GM23338 (cell line): ENCODE results near the gene PSMD13. TPM values are rescaled to one million over a fixed set of nuclear protein-coding genes. Genes with fewer than 3 reads are reported as not detected.
"Not testable (repeated sequence)": the region's sequence is repeated elsewhere in the genome, so short reads cannot be mapped to it uniquely, and the experiment has no call there.

Source experiments
- ATAC-seq: fragments of 200-7000 bp; cut with Tn5 transposase; 3 replicates; pipeline ENCODE4 v1.9.1; 2020
- DNase-seq: peaks from one replicate; pipeline ENCODE4 v3.0.0-alpha.2; 2015; ENCODE audit warnings: low spot score
- H2AFZ ChIP-seq: fragments of 200-600 bp; sonication (generic); 2 replicates; pipeline ENCODE4 v1.8.0; 2016; ENCODE audit warnings: antibody characterized with exemption, mild to moderate bottlenecking, moderate library complexity
- H3F3A ChIP-seq: fragments of 200-600 bp; sonication (generic); replicated peaks from 2 replicates; pipeline ENCODE4 v1.8.0; 2017; ENCODE audit warnings: antibody characterized with exemption, mixed run types, low read depth
- H3K27ac ChIP-seq: fragments of 200-600 bp; sonication (generic); 2 replicates; pipeline ENCODE4 v1.6.1; 2016; ENCODE audit warnings: low read depth
- H3K27me3 ChIP-seq: fragments of 200-600 bp; sonication (generic); 2 replicates; pipeline ENCODE4 v1.8.0; 2016; ENCODE audit warnings: mild to moderate bottlenecking, mixed run types, moderate library complexity; ENCODE audit not compliant: insufficient read depth
- H3K36me3 ChIP-seq: fragments of 200-600 bp; sonication (generic); 2 replicates; pipeline ENCODE4 v1.8.0; 2016; ENCODE audit warnings: mild to moderate bottlenecking; ENCODE audit not compliant: insufficient read depth
- H3K4me1 ChIP-seq: fragments of 200-600 bp; sonication (generic); 2 replicates; pipeline ENCODE4 v1.8.0; 2016; ENCODE audit warnings: mild to moderate bottlenecking, moderate library complexity; ENCODE audit not compliant: insufficient read depth
- H3K4me2 ChIP-seq: fragments of 200-600 bp; sonication (generic); 2 replicates; pipeline ENCODE4 v1.7.1; 2017; ENCODE audit warnings: mixed run types
- H3K4me3 ChIP-seq: fragments of 200-600 bp; sonication (generic); 2 replicates; pipeline ENCODE4 v1.6.1; 2016; ENCODE audit warnings: mixed run types
- H3K79me2 ChIP-seq: fragments of 200-600 bp; sonication (generic); replicated peaks from 2 replicates; pipeline ENCODE4 v1.8.0; 2017; ENCODE audit warnings: mild to moderate bottlenecking; ENCODE audit not compliant: insufficient read depth
- H3K9me2 ChIP-seq: fragments of 200-600 bp; sonication (generic); 2 replicates; pipeline ENCODE4 v1.8.0; 2017; ENCODE audit not compliant: insufficient read depth
- H4K20me1 ChIP-seq: fragments of 200-600 bp; sonication (generic); replicated peaks from 2 replicates; pipeline ENCODE4 v1.8.0; 2017; ENCODE audit warnings: mild to moderate bottlenecking; ENCODE audit not compliant: insufficient read depth
- H3K27ac Mint-ChIP-seq: 2 replicates; pipeline ENCODE4 v1.8.0; 2020; ENCODE audit warnings: inconsistent platforms, mild to moderate bottlenecking, moderate library complexity, mixed read lengths
- H3K27me3 Mint-ChIP-seq: 3 replicates; pipeline ENCODE4 v1.8.0; 2022; ENCODE audit warnings: low read depth, mild to moderate bottlenecking, moderate library complexity, mixed read lengths, inconsistent platforms; ENCODE audit not compliant: insufficient read depth, poor library complexity
- H3K36me3 Mint-ChIP-seq: 3 replicates; pipeline ENCODE4 v1.8.0; 2021; ENCODE audit warnings: low read depth, mild to moderate bottlenecking, inconsistent platforms, moderate library complexity, mixed read lengths
- H3K4me1 Mint-ChIP-seq: 3 replicates; pipeline ENCODE4 v1.8.0; 2020; ENCODE audit warnings: mild to moderate bottlenecking, inconsistent platforms, mixed read lengths
- H3K4me3 Mint-ChIP-seq: 3 replicates; pipeline ENCODE4 v1.8.0; 2021; ENCODE audit warnings: moderate library complexity, mild to moderate bottlenecking, inconsistent platforms, mixed read lengths
- H3K9me3 Mint-ChIP-seq: 3 replicates; pipeline ENCODE4 v1.8.0; 2020; ENCODE audit warnings: moderate library complexity, mild to moderate bottlenecking, inconsistent platforms, mixed read lengths
- EZH2 ChIP-seq: fragments of 200-600 bp; sonication (generic); IDR thresholded peaks from one replicate; pipeline ENCODE4 v1.8.0; 2017; ENCODE audit warnings: antibody characterized with exemption, mild to moderate bottlenecking, low read depth; ENCODE audit not compliant: unreplicated experiment
- ZNF331 ChIP-seq: fragments of 250-450 bp; sonication (Bioruptor Pico); IDR thresholded peaks from 2 replicates; pipeline ENCODE4 v1.5.0; 2020; ENCODE audit warnings: low read depth, mild to moderate bottlenecking, moderate library complexity
- polyA plus RNA-seq: library from polyadenylated mRNA; unstranded; fragments of >200 nt; fragmentation: Nextera tagmentation; extraction: Ambion mirVana; gene quantifications from 2 replicates; pipeline ENCODE4 v1.2.1, GENCODE V29; 2016
- total RNA-seq: library from RNA; depleted of rRNA; stranded (reverse); fragments of >200 nt; shearing (Covaris generic); gene quantifications from 2 replicates; pipeline ENCODE4 v1.2.3, GENCODE V29; 2014
- TF ChIP-seq, protein P1 (sequence below): fragments of 250-450 bp; sonication (Bioruptor Pico); IDR thresholded peaks from 2 replicates; pipeline ENCODE4 v1.5.0; 2020; ENCODE audit warnings: mild to moderate bottlenecking, moderate library complexity
- TF ChIP-seq, protein P2 (sequence below): IDR thresholded peaks from one replicate; pipeline ENCODE4 v1.6.1; 2018; ENCODE audit warnings: antibody characterized with exemption; ENCODE audit not compliant: unreplicated experiment

Gene PSMD13
- total and polyA plus RNA-seq, 2 experiments from 2014 or later = 111 to 114 TPM

GRCh38 chr11:218815-219593 lies 17.8 kb upstream of the PSMD13 start (continued):
- TF ChIP-seq, protein P1, sequence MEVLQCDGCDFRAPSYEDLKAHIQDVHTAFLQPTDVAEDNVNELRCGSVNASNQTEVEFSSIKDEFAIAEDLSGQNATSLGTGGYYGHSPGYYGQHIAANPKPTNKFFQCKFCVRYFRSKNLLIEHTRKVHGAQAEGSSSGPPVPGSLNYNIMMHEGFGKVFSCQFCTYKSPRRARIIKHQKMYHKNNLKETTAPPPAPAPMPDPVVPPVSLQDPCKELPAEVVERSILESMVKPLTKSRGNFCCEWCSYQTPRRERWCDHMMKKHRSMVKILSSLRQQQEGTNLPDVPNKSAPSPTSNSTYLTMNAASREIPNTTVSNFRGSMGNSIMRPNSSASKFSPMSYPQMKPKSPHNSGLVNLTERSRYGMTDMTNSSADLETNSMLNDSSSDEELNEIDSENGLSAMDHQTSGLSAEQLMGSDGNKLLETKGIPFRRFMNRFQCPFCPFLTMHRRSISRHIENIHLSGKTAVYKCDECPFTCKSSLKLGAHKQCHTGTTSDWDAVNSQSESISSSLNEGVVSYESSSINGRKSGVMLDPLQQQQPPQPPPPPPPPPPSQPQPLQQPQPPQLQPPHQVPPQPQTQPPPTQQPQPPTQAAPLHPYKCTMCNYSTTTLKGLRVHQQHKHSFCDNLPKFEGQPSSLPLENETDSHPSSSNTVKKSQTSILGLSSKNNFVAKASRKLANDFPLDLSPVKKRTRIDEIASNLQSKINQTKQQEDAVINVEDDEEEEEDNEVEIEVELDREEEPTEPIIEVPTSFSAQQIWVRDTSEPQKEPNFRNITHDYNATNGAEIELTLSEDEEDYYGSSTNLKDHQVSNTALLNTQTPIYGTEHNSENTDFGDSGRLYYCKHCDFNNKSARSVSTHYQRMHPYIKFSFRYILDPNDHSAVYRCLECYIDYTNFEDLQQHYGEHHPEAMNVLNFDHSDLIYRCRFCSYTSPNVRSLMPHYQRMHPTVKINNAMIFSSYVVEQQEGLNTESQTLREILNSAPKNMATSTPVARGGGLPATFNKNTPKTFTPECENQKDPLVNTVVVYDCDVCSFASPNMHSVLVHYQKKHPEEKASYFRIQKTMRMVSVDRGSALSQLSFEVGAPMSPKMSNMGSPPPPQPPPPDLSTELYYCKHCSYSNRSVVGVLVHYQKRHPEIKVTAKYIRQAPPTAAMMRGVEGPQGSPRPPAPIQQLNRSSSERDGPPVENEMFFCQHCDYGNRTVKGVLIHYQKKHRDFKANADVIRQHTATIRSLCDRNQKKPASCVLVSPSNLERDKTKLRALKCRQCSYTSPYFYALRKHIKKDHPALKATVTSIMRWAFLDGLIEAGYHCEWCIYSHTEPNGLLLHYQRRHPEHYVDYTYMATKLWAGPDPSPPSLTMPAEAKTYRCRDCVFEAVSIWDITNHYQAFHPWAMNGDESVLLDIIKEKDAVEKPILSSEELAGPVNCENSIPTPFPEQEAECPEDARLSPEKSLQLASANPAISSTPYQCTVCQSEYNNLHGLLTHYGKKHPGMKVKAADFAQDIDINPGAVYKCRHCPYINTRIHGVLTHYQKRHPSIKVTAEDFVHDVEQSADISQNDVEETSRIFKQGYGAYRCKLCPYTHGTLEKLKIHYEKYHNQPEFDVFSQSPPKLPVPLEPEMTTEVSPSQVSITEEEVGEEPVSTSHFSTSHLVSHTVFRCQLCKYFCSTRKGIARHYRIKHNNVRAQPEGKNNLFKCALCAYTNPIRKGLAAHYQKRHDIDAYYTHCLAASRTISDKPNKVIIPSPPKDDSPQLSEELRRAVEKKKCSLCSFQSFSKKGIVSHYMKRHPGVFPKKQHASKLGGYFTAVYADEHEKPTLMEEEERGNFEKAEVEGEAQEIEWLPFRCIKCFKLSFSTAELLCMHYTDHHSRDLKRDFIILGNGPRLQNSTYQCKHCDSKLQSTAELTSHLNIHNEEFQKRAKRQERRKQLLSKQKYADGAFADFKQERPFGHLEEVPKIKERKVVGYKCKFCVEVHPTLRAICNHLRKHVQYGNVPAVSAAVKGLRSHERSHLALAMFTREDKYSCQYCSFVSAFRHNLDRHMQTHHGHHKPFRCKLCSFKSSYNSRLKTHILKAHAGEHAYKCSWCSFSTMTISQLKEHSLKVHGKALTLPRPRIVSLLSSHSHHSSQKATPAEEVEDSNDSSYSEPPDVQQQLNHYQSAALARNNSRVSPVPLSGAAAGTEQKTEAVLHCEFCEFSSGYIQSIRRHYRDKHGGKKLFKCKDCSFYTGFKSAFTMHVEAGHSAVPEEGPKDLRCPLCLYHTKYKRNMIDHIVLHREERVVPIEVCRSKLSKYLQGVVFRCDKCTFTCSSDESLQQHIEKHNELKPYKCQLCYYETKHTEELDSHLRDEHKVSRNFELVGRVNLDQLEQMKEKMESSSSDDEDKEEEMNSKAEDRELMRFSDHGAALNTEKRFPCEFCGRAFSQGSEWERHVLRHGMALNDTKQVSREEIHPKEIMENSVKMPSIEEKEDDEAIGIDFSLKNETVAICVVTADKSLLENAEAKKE = no peak
- TF ChIP-seq EZH2 (no peak), ZNF331 (CRISPR knock-in tag) (no peak)
- TF ChIP-seq, protein P2, sequence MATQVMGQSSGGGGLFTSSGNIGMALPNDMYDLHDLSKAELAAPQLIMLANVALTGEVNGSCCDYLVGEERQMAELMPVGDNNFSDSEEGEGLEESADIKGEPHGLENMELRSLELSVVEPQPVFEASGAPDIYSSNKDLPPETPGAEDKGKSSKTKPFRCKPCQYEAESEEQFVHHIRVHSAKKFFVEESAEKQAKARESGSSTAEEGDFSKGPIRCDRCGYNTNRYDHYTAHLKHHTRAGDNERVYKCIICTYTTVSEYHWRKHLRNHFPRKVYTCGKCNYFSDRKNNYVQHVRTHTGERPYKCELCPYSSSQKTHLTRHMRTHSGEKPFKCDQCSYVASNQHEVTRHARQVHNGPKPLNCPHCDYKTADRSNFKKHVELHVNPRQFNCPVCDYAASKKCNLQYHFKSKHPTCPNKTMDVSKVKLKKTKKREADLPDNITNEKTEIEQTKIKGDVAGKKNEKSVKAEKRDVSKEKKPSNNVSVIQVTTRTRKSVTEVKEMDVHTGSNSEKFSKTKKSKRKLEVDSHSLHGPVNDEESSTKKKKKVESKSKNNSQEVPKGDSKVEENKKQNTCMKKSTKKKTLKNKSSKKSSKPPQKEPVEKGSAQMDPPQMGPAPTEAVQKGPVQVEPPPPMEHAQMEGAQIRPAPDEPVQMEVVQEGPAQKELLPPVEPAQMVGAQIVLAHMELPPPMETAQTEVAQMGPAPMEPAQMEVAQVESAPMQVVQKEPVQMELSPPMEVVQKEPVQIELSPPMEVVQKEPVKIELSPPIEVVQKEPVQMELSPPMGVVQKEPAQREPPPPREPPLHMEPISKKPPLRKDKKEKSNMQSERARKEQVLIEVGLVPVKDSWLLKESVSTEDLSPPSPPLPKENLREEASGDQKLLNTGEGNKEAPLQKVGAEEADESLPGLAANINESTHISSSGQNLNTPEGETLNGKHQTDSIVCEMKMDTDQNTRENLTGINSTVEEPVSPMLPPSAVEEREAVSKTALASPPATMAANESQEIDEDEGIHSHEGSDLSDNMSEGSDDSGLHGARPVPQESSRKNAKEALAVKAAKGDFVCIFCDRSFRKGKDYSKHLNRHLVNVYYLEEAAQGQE = no peak

DNA sequence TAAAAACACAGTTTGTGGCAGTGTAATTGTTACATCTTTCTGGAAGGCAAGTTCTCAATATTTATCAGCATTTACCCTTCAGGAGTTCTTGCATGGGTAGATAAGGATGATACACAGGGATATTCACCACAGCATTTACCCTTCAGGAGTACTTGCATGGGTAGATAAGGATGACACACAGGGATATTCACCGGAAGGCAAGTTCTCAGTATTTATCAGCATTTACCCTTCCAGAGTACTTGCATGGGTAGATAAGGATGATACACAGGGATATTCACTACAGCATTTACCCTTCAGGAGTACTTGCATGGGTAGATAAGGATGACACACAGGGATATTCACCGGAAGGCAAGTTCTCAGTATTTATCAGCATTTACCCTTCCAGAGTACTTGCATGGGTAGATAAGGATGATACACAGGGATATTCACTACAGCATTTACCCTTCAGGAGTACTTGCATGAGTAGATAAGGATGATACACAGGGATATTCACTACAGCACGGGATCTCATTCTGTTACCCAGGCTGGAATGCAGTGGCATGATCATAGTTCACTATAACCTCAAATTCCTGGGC lies 16.0 kb upstream of the PSMD13 start:
- not testable (repeated sequence) for H3K27ac Mint-ChIP-seq, DNase-seq, H3K4me3 Mint-ChIP-seq, H3F3A ChIP-seq, H3K4me2 ChIP-seq, H3K36me3 ChIP-seq, H3K27ac ChIP-seq, H3K4me3 ChIP-seq, ATAC-seq, H3K4me1 ChIP-seq, H3K4me1 Mint-ChIP-seq, H3K79me2 ChIP-seq, H3K9me2 ChIP-seq, H3K27me3 ChIP-seq, H4K20me1 ChIP-seq, H3K9me3 Mint-ChIP-seq, H2AFZ ChIP-seq
- Mint-ChIP-seq H3K36me3 (peaks cover 14% of the 10 kb centered on the region; the same call in 2 of the 3 replicates), H3K27me3 (peaks cover 15% of the 10 kb centered on the region)
